Erythroblast (primary cell): ENCODE measurements around the gene ITK.

Source experiments
- GATA1 ChIP-seq: IDR thresholded peaks from 2 replicates; pipeline ENCODE4 v1.6.1; 2011; ENCODE audit warnings: low read depth, mild to moderate bottlenecking, control low read depth, low read length, moderate library complexity
- POLR2A ChIP-seq: IDR thresholded peaks from 2 replicates; pipeline ENCODE4 v1.6.1; 2011; ENCODE audit warnings: mild to moderate bottlenecking, low read length

DNA sequence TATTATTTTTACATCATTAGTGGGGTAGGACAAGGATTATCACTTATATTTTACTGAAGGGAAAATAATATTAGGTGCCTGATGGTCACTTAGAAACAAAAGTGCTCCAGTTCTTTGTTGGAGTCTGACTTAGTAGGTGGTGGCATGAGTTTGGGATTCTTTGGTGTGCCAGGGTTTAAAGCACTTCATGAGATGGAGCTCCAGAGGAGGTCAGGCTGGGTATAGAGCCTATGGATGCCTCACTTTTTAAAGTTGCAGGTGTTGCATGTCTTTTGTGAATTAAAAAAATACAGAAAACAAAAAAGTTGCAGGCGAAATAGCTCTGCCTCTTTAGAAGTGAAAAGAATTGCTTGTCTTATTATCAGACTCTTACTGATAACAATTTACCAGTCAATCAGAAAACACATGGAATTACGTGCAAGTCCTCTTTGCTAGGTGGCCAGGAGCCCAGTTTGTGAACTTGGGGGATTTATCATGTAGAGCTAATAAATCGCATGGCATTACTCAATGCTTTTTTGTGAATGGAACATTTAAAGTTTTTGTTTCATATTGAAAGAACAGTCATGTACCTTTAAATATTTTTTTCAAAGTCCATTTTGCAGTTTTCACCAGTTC, 1.6 kb downstream of the ITK start:
- TF ChIP-seq POLR2A: no peak
- no peak for TF ChIP-seq GATA1
